ENCODE data around the gene DNAJB4.
"Not testable (repeated sequence)": the region's sequence is repeated elsewhere in the genome, so short reads cannot be mapped to it uniquely, and the experiment has no call there.

DNAJB4 gene

GRCh38 chr1:78004719-78005447, at the start of gene DNAJB4:
Gene DNAJB4, plus strand, starts transcription at chr1:78004939. Its CDS starts 172 bp downstream, at chr1:78005111.
- DNase-seq: peak; percentile 94

- no peak for DNase-seq
Observed at GRCh38 chr1:77955709-77956108, 49.0 kb upstream of the DNAJB4 start.

DNA sequence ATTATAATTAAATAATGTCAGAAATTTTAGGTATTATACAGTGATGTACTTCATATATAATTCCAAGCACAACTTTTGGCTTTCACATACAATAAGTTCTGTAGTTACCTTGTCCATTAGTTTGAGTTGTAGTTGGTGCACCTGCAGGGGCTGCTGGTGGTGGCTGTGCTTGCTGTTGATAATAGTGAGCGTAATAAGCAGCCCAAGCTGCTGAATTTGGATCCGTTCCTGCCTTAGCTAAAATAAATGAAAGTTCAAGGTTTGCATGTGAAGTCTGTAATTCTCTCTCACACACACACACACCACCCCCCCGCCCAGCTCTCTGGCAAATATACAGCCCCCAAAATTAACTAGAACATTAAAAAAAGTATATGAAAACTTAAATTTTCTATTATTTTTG, 48.3 kb upstream of the DNAJB4 start:
- DNase-seq: no peak

DNA sequence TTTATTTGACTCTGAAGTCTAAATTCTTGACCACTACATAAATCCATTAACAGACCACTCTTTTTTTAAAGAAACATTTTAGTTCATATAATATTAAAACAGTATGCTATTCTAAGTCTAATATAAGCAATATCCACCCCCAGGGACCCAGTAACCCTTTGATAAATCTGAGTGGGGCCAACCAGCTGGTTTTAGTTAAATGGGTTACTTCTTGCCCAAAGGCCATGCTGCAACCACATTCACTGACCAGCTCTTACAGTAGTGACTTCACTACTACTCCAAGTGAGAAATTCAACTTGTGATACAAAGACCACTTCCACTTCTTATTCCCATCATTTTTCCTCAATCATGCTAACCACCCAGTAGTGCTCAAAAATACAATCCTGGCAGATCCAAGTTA, 46.3 kb upstream of the DNAJB4 start:
- DNase-seq: no peak

DNA sequence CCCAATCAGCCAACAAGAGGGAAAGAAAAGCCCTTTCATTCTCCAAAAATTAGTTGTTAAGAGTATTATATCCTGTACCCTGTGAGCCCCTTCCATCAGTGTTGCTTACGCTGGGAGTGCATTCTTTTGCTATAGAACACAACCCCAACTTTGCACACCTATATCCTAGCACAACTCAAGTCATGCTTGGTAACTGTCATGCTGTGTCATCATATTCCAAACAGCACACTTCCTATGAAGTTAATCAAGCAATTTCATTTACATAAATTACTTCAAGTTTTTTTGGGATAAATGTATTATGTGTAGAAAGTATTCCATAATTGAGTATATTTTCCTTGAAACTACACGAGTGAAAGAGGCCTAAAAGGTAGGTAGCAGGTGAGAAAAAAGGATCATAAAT, 45.9 kb upstream of the DNAJB4 start:
- DNase-seq: no peak

- DNase-seq: no peak
Observed at GRCh38 chr1:77961392-77961791, 43.3 kb upstream of the DNAJB4 start.

- no peak for DNase-seq
Observed at GRCh38 chr1:77966291-77966690, 38.4 kb upstream of the DNAJB4 start.

DNA sequence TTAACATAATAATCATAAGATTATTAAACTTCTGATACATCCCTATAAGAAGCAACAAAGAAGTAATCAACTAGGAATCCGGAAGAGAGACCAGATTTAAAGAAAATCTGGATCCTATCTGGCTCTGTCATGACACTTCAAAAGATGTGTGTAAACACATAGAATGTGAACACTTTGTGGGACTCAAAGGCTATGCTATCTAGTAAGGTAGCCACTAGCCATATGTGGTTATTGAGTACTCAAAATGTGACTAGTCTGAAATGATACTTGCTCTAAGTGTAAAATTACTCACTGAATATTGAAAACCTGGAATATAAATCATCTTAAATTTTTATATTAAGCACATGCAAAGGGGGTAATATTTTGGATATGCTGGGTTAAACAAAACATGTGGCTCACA, 34.5 kb upstream of the DNAJB4 start:
- DNase-seq: no peak

DNA sequence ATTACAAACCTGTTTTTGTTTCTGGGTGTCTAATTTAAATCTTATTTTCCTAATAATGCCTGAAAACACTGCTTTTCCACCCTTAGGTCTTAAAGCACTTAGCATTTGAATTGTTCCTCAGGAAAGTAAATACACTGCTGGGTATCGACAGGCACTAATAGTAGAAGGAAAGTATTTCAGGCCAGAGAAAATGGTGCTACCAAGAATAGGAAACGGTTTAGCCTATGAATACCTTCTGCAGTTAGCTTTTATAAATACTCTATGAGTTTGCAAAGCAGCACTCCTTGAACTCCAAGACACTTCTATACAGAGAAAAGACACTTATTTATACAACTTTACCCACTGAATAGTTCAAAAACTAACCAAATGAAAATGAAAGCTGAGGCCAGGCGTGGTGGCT, 32.7 kb upstream of the DNAJB4 start:
- DNase-seq: no peak

GRCh38 chr1:77975386-77975785, 29.4 kb upstream of the DNAJB4 start:
- DNase-seq: no peak

DNA sequence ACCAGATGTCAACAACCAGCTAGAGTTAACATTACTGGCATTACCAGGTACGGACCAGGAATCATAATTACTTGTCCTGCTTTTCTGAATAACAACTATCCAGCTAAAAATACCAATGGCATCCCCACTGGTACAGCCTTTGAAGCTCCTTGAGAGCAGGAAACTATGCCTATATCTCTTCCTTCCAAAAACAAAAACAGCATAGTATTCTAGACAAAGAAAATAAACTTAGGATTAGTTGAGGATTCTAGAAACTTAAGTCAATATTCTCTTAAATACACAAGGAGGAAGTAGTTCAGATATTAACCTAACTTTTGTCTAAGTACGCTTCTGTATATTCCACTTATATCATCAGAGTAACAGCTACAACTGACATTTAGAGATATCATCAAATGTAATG, 28.8 kb upstream of the DNAJB4 start:
- DNase-seq: no peak

DNA sequence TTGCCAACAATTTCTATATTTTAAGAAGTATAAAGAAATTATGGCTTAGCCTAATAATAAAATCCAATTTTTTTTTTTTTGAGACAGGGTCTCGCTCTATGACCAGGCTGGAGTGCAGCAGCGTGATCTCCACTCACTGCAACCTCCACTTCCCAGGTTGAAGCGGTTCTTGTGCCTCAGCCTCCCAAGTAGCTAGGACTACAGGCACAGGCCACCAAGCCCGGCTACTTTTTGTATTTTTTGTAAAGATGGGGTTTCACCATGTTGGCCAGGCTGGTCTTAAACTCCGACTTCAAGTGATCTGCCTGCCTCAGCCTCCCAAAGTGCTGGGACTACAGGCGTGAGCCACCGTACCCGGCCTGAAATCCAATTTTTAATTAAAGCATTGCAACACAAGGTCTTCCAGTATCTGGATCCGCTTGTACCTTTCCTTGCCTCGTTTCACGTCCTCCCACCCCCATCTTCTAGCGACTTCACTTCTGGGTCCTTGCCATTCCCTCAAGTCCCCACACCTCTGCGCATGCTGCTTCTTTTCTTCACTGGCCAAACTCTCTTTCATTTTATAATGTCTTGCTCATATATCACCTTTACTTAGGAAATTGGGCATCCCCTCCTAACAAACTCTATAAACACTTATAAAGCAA, 28.2 kb upstream of the DNAJB4 start:
- DNase-seq: no peak

GRCh38 chr1:77977989-77978292, 26.8 kb upstream of the DNAJB4 start:
- no peak for DNase-seq

GRCh38 chr1:77978293-77978968, 26.3 kb upstream of the DNAJB4 start:
- peak; percentile 77 for DNase-seq

- DNase-seq: peak; percentile 92
Observed at GRCh38 chr1:77978969-77979876, 25.5 kb upstream of the DNAJB4 start, which contains the start of gene FUBP1. Gene FUBP1, minus strand, starts transcription at chr1:77979072. Its CDS starts 68 bp downstream, at chr1:77979004.

DNA sequence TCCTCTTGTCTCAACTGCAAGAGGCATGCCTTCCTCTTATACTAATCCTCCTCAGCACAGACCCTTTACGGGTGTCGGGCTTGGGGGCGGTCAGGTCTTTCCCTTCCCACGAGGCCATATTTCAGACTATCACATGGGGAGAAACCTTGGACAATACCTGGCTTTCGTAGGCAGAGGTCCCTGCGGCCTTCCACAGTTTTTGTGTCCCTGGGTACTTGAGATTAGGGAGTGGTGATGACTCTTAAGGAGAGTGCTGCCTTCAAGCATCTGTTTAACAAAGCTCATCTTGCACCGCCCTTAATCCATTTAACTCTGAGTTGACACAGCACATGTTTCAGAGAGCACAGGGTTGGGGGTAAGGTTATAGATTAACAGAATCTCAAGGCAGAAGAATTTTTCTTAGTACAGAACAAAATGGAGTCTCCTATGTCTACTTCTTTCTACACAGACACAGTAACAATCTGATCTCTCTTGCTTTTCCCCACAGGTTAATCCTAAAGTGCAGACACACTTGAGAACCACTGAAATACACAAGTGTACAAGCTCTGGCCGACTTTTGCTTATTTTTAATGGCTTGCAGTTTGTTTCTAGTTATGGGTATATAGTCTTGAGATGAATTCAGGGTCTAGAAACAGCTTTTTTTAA, 21.3 kb upstream of the DNAJB4 start:
- not testable (repeated sequence) for DNase-seq

DNA sequence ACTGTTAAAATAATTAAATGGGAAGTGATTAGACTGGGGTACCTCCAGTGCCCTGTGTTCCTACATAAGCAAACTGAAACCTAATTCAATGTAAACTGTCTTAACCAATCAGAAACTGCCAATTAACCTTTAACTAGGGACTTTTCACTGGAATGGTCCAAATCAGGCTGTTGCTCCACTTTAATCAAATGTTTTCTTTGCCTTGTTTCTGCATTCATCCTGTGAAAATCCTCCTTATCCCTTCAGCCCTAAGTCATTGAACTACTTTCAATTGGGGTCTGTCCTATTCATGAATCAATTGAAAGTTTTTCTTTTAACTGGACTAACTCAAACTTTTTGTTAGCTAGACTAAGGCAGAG, 20.8 kb upstream of the DNAJB4 start:
- no peak for DNase-seq

GRCh38 chr1:77984629-77985028, 20.1 kb upstream of the DNAJB4 start:
- no peak for DNase-seq

- DNase-seq: no peak
Observed at GRCh38 chr1:77986810-77987209, 17.9 kb upstream of the DNAJB4 start.

GRCh38 chr1:77987919-77988318, 16.8 kb upstream of the DNAJB4 start:
- no peak for DNase-seq

DNA sequence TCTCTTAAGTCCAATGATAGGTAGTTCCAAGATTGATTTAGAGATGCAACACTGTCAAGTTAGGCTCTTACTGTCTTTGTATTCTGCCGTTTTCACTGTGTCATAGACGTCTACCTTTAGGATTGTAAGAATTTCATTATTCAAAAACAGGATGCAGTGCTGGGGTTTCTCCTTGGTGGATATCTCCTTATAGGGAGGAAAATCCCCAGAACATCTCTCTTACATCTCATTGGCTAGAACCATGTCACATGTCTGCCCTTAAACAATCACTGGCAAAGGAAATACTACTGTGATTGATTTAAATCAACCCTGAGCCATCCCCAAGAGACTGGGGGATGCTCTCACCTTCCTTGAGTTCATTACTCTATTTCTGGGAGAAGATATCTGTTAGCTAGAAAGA, 15.0 kb upstream of the DNAJB4 start:
- no peak for DNase-seq

- DNase-seq: no peak
Observed at GRCh38 chr1:77990629-77991204, 14.0 kb upstream of the DNAJB4 start.
